Measurements from ENCODE around the gene EPS8L2. TPM values are rescaled to one million over a fixed set of nuclear protein-coding genes. Genes with fewer than 3 reads are reported as not detected.

Gene EPS8L2
- polyA plus RNA-seq, 1 experiment, result 11.0 TPM

GRCh38 chr11:748007-748359 lies 42.0 kb downstream of the EPS8L2 start:
- CTCF ChIA-PET, result interaction anchor here (0.9 to 1.1 kb wide), 2 partner anchors 20 to 86 kb away, joined by 3 to 4 read pairs; no protein-coding TSS in a partner anchor
- DNase-seq (ENCODE audit: low read depth, low spot score), result no peak
- no peaks in the 10 kb centered on the region; the same call in 1 of the 2 replicates for H3K9me3 ChIP-seq (ENCODE audit: control insufficient read depth, insufficient read depth, low read length)
- no peaks in the 10 kb centered on the region for H3K27me3 ChIP-seq (ENCODE audit: control insufficient read depth, insufficient read depth, low read length)
- peak overlapping the region; percentile 74 for H3K27ac ChIP-seq (ENCODE audit: low read depth, low read length)
- TF ChIP-seq CTCF (IDR thresholded peaks at IDR 0.05; ENCODE audit: low read depth, low read length), result no peak
- H3K4me3 ChIP-seq (ENCODE audit: low read depth, low read length), result peak overlapping the region; percentile 81
- POLR2A ChIA-PET, result interaction anchor here (0.6 to 2.3 kb wide), 5 partner anchors 9 to 1362 kb away, joined by 3 to 10 read pairs (median 6); partner anchors contain the start of genes DEAF1 and TMEM80

DNA sequence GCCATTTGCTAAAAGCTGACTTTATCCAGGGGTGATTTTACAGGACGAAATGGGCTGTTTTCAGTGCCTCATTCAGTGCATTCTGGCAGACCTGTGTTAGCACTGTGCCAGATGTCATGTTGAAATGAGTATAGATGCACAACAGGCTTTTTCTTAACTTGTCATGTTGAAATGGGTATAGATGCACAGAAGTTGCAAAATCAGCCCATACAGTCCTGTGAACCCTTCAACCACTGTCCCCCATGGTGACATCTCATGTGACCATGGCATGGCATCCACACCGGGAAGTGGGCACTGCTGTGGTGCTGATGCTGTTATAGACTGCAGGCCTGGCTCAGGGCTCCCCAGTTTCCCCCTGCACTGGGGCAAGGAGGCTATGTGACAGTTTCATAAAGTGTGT lies 43.7 kb downstream of the EPS8L2 start:
- no peaks in the 10 kb centered on the region for H3K27me3 ChIP-seq (ENCODE audit: control insufficient read depth, insufficient read depth, low read length)
- no peak for DNase-seq (ENCODE audit: low read depth, low spot score)
- no peak overlapping the region for H3K27ac ChIP-seq (ENCODE audit: low read depth, low read length)
- no peaks in the 10 kb centered on the region; the same call in 1 of the 2 replicates for H3K9me3 ChIP-seq (ENCODE audit: control insufficient read depth, insufficient read depth, low read length)
- TF ChIP-seq CTCF (IDR thresholded peaks at IDR 0.05; ENCODE audit: low read depth, low read length), result no peak
- ChIA-PET POLR2A (interaction anchor here (0.7 kb wide), 2 partner anchors 80 to 85 kb away, joined by 8 to 11 read pairs; no protein-coding TSS in a partner anchor), CTCF (interaction anchor here (0.9 kb wide), 1 partner anchor 8 kb away, joined by 3 read pairs; no protein-coding TSS in a partner anchor)
- no peak overlapping the region for H3K4me3 ChIP-seq (ENCODE audit: low read depth, low read length)

DNA sequence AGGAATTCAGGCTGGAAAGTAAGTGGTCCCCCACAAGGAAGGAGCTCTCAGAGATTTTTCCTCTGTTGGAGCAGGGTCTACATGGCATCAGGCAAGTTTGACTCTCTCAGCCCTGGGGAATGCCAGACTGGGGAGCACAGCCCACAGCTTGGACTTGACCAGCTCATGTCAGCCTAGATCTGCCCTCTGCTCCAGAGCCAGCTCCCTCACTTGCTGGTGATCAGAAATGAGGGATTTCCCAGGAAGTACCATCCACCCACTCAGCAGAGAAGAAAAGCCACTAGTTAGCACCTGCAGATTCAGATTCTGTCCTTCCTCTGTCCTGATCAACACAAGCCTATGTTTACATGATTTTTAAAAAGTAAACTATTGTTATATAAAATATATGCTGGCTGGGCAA lies 54.2 kb downstream of the EPS8L2 start:
- H3K27ac ChIP-seq (ENCODE audit: low read depth, low read length), result no peak overlapping the region
- H3K27me3 ChIP-seq (ENCODE audit: control insufficient read depth, insufficient read depth, low read length), result no peaks in the 10 kb centered on the region
- CTCF ChIA-PET, result interaction anchor here (0.6 kb wide), 1 partner anchor 59 kb away, joined by 6 read pairs; no protein-coding TSS in a partner anchor
- no peak overlapping the region for H3K4me3 ChIP-seq (ENCODE audit: low read depth, low read length)
- POLR2A ChIA-PET, result interaction anchor here (0.8 kb wide), 1 partner anchor 12 kb away, joined by 6 read pairs; the partner anchor contains the start of gene TALDO1
- no peak for TF ChIP-seq CTCF (IDR thresholded peaks at IDR 0.05; ENCODE audit: low read depth, low read length)
- no peak for DNase-seq (ENCODE audit: low read depth, low spot score)
- H3K9me3 ChIP-seq (ENCODE audit: control insufficient read depth, insufficient read depth, low read length), result no peaks in the 10 kb centered on the region; the same call in 1 of the 2 replicates

DNA sequence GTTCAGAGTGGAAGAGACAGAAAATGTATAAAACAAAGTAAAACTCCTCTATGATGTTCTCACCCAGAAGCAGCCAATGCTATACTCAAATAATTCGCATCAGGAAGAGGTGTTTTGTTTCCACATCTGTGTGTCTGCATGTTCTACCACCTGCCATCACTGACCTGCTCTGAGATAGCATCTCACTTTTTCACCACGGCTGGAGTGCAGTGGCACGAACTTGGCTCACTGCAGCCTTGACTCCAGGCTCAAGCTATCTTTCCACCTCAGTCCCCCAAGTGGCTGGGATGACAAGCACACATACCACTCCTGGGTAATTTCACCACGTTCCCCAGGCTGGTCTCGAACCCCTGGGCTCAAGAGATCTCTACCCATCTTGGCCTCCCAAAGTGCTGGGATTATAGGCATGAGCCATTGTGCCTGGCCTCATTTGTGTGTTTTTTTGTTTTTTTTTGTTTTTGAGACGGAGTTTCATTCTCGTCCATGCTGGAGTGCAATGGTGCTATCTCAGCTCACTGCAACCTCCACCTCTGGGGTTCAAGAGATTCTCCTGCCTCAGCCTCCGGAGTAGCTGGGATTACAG lies 55.6 kb downstream of the EPS8L2 start:
- Histone ChIP-seq H3K4me3 (ENCODE audit: low read depth, low read length) (no peak overlapping the region), H3K9me3 (ENCODE audit: control insufficient read depth, insufficient read depth, low read length) (no peaks in the 10 kb centered on the region; the same call in 1 of the 2 replicates), H3K27me3 (ENCODE audit: control insufficient read depth, insufficient read depth, low read length) (no peaks in the 10 kb centered on the region), H3K27ac (ENCODE audit: low read depth, low read length) (no peak overlapping the region)
- ChIA-PET CTCF (no interaction called here), POLR2A (interaction anchor here (0.6 kb wide), 1 partner anchor 17 kb away, joined by 17 read pairs; no protein-coding TSS in a partner anchor)
- no peak for DNase-seq (ENCODE audit: low read depth, low spot score)
- no peak for TF ChIP-seq CTCF (IDR thresholded peaks at IDR 0.05; ENCODE audit: low read depth, low read length)

DNA sequence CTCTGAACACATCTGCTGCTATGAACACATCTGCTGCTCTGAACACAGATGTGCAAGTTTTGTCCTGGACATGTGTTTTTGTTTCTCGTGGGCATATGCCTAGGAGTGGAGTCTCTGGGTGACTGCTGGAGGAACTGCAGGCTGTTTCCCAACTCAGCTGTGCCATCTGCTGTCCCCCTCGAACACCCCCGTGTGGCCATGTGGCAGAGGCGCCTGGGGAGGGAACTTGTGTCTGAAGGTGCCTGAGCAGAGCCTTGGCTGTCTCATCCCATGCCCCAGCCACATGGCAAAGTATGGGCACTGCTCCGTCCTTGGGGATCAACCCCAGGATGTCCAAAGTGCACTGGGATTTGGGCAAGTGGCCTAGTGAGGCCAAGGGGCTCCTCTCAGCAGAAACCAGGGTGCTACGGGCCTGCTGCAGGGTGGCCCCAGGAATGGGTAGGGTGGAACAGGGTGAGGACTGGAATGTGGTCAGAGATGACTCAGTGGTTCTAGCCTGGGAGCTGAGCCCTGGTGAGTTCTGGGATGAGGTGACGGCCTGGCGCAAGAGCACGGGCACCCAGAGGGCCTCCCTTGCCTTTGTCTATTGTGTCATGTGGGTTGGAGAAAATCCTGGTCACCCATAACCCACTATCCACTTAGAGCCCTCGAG lies 56.5 kb downstream of the EPS8L2 start:
- no peak for DNase-seq (ENCODE audit: low read depth, low spot score)
- Histone ChIP-seq H3K4me3 (ENCODE audit: low read depth, low read length) (no peak overlapping the region), H3K27me3 (ENCODE audit: control insufficient read depth, insufficient read depth, low read length) (no peaks in the 10 kb centered on the region), H3K27ac (ENCODE audit: low read depth, low read length) (peak overlapping the region; percentile 70), H3K9me3 (ENCODE audit: control insufficient read depth, insufficient read depth, low read length) (no peaks in the 10 kb centered on the region; the same call in 1 of the 2 replicates)
- POLR2A ChIA-PET, result interaction anchor here (0.6 kb wide), 1 partner anchor 13 kb away, joined by 4 read pairs; no protein-coding TSS in a partner anchor
- CTCF ChIA-PET, result no interaction called here
- no peak for TF ChIP-seq CTCF (IDR thresholded peaks at IDR 0.05; ENCODE audit: low read depth, low read length)
